ENCODE results near the gene SEC16A.
"Not testable (repeated sequence)": the region's sequence is repeated elsewhere in the genome, so short reads cannot be mapped to it uniquely, and the experiment has no call there.

Gene SEC16A

GRCh38 chr9:136437839-136438547 is 44.8 kb downstream of the SEC16A start:
- no peak for DNase-seq

GRCh38 chr9:136437430-136437829 is 45.4 kb downstream of the SEC16A start:
- DNase-seq, result no peak

GRCh38 chr9:136436055-136436634 is 46.7 kb downstream of the SEC16A start:
- DNase-seq, result no peak

- no peak for DNase-seq
Observed at GRCh38 chr9:136434580-136435169, 48.2 kb downstream of the SEC16A start.

GRCh38 chr9:136433849-136434579 is 48.8 kb downstream of the SEC16A start:
- no peak for DNase-seq

GRCh38 chr9:136433043-136433715 is 49.7 kb downstream of the SEC16A start:
- DNase-seq, result no peak

GRCh38 chr9:136432591-136432990 is 50.2 kb downstream of the SEC16A start:
- DNase-seq, result no peak

GRCh38 chr9:136431782-136432350 is 51.0 kb downstream of the SEC16A start:
- DNase-seq, result no peak

- no peak for DNase-seq
Observed at GRCh38 chr9:136430588-136431234, 52.1 kb downstream of the SEC16A start.

- DNase-seq, result no peak
Observed at GRCh38 chr9:136429683-136430491, 53.0 kb downstream of the SEC16A start.

GRCh38 chr9:136429075-136429628 is 53.7 kb downstream of the SEC16A start:
- no peak for DNase-seq

GRCh38 chr9:136426787-136427186 is 56.1 kb downstream of the SEC16A start:
- DNase-seq, result no peak

GRCh38 chr9:136425367-136425766 is 57.5 kb downstream of the SEC16A start:
- DNase-seq, result not testable (repeated sequence)

- no peak for DNase-seq
Observed at GRCh38 chr9:136424750-136425362, 58.0 kb downstream of the SEC16A start.

- no peak for DNase-seq
Observed at GRCh38 chr9:136423432-136424146, 59.3 kb downstream of the SEC16A start.

- DNase-seq, result no peak
Observed at GRCh38 chr9:136422876-136423275, 60.0 kb downstream of the SEC16A start.

GRCh38 chr9:136421791-136422190 is 61.0 kb downstream of the SEC16A start:
- no peak for DNase-seq

- DNase-seq, result no peak
Observed at GRCh38 chr9:136419092-136419420, 63.8 kb downstream of the SEC16A start.

- no peak for DNase-seq
Observed at GRCh38 chr9:136418182-136419091, 64.4 kb downstream of the SEC16A start.

Measured in activated CD8-positive, alpha-beta memory T cell treated with anti-CD3 and anti-CD28 coated beads, Interleukin-2, amount 50 U/mL, for 4 hours (primary cell).